Measurements from ENCODE around the gene MRM2.

The MRM2 gene

DNA sequence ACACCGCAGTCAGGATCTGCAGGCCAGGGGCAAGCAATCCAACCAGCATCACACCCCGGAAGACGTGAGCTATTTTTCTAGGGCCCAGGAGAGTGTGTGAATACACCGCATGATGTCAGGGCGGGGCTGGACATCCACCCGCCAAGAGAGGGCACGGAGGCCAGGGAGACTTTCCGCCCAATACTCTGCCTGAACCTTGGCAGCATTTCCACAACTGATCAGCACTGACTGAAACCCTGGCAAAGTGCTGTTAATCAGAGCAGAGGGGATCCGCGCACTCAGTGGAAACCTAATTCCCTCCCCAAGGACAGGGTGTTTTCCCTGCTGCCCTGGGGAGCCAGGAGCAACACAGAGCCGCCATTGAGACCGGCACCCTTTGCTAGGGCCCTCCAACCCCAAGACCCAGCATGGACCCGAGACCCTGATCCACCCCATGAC is 17.5 kb downstream of the MRM2 start:
- DNase-seq (ENCODE audit: low read depth), result no peak
- TF ChIP-seq, protein P1, sequence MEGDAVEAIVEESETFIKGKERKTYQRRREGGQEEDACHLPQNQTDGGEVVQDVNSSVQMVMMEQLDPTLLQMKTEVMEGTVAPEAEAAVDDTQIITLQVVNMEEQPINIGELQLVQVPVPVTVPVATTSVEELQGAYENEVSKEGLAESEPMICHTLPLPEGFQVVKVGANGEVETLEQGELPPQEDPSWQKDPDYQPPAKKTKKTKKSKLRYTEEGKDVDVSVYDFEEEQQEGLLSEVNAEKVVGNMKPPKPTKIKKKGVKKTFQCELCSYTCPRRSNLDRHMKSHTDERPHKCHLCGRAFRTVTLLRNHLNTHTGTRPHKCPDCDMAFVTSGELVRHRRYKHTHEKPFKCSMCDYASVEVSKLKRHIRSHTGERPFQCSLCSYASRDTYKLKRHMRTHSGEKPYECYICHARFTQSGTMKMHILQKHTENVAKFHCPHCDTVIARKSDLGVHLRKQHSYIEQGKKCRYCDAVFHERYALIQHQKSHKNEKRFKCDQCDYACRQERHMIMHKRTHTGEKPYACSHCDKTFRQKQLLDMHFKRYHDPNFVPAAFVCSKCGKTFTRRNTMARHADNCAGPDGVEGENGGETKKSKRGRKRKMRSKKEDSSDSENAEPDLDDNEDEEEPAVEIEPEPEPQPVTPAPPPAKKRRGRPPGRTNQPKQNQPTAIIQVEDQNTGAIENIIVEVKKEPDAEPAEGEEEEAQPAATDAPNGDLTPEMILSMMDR (IDR thresholded peaks at IDR 0.05; ENCODE audit: insufficient read depth, low read depth, low read length, missing control alignments), result no peak
- H3K4me3 ChIP-seq (ENCODE audit: low read length), result no peak overlapping the region

- DNase-seq (ENCODE audit: low read depth), result no peak
- TF ChIP-seq, protein P1 (IDR thresholded peaks at IDR 0.05; ENCODE audit: insufficient read depth, low read depth, low read length, missing control alignments), result no peak
- no peak overlapping the region for H3K4me3 ChIP-seq (ENCODE audit: low read length)
These were observed 18.7 kb downstream of the MRM2 start for GRCh38 chr7:2223321-2223720.

- no peak for DNase-seq (ENCODE audit: low read depth)
- no peak overlapping the region for H3K4me3 ChIP-seq (ENCODE audit: low read length)
- TF ChIP-seq, protein P1 (IDR thresholded peaks at IDR 0.05; ENCODE audit: insufficient read depth, low read depth, low read length, missing control alignments), result no peak
These were observed 19.5 kb downstream of the MRM2 start for GRCh38 chr7:2222516-2222915.

DNA sequence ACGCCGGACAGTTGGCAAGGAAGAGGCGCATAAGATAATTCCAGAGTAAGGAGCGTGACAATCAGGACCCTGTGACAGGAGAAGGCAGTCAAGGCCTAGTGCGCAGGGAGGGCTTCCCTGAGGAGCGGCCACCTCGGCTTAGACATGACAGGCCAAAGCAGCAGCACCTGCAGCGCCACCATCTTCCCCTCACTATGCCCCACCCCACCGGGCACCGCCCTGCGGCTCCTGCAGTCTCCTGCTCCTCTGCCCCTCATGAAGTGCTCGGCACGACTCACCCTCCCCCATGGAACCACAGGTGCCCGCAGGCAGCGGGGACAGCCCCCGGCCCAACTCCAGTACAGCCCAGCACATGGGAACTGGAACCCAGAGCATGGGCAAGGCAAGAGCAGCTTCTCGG is 21.1 kb downstream of the MRM2 start:
- DNase-seq (ENCODE audit: low read depth), result no peak
- no peak overlapping the region for H3K4me3 ChIP-seq (ENCODE audit: low read length)
- TF ChIP-seq, protein P1 (IDR thresholded peaks at IDR 0.05; ENCODE audit: insufficient read depth, low read depth, low read length, missing control alignments), result no peak

DNA sequence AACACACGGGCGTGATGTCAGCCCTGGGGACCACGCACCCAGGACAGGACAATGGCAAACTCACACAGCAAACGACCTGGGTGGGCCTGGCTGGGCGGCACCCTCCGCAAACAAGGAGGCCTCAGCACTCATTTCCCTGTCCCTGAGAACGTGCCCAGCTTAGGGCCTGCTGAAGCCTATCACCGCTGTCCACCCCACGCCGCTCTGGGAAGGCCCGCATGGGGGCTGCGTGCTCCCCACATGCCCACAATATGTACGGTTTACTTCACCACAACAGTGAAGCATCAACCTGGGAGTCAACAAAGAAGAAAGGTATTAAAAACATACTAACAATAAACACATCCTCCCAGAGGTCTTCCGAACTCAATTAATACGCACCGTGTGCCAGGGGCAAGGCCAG is 21.5 kb downstream of the MRM2 start:
- TF ChIP-seq, protein P1 (IDR thresholded peaks at IDR 0.05; ENCODE audit: insufficient read depth, low read depth, low read length, missing control alignments), result no peak
- H3K4me3 ChIP-seq (ENCODE audit: low read length), result no peak overlapping the region
- no peak for DNase-seq (ENCODE audit: low read depth)

DNA sequence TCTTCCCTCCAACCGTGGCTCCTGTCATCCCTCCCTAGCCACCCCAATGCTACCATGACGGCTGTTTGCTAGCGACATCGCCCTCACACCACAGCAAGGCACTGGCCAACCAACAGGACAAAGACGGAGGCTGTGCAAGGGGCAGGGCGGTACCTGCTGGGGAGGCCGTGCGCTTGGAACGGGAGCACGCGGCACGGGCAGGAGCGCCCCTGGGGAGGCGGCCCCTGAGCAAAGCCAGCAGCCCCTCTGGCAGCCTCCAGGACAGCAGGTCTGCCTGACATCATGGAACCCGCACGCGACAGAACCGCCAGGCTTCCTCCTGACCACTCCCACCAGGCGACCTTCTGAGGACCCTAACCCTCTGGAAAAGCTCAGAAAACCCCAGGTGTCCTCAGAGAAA is 22.0 kb downstream of the MRM2 start:
- TF ChIP-seq, protein P1 (IDR thresholded peaks at IDR 0.05; ENCODE audit: insufficient read depth, low read depth, low read length, missing control alignments), result no peak
- H3K4me3 ChIP-seq (ENCODE audit: low read length), result no peak overlapping the region
- no peak for DNase-seq (ENCODE audit: low read depth)

- no peak overlapping the region for H3K4me3 ChIP-seq (ENCODE audit: low read length)
- no peak for DNase-seq (ENCODE audit: low read depth)
- TF ChIP-seq, protein P1 (IDR thresholded peaks at IDR 0.05; ENCODE audit: insufficient read depth, low read depth, low read length, missing control alignments), result no peak
These were observed 22.4 kb downstream of the MRM2 start for GRCh38 chr7:2219606-2220005.
